ENCODE data around the gene SLC6A13. TPM values are rescaled to one million over a fixed set of nuclear protein-coding genes. Genes with fewer than 3 reads are reported as not detected.
"Not testable (repeated sequence)": the region's sequence is repeated elsewhere in the genome, so short reads cannot be mapped to it uniquely, and the experiment has no call there.

The SLC6A13 gene
- not detected in 2 replicates for total RNA-seq (2014; rRNA removed; shearing (Covaris generic); ENCODE audit: low replicate concordance)

DNA sequence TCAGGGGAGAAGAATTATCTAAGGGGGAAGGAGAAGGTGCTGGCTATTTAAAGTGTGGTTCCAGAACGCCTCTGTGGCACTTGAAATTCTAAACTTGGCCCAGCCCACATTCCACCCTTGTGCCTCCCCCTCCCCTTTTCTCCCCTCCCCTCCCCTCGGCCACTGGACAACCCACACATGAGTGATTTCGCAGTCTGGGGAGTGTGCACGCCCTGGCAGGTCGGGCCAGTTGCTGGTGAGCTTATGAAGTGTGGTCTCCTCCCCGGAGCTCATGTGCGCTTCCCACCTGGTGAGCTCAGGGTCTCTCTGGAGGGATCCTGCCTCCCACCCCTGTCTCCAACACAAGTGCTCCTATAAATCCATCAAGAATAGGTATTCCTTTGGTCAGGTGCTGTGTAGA, at the start of gene SLC6A13:
Gene SLC6A13 (minus strand): TSS at position 20 of the 400 bp plus-strand sequence. CDS start 2,784 bp downstream, outside the sequence.
- Histone ChIP-seq H3K4me2 (ENCODE audit: low read depth, low read length, poor library complexity, severe bottlenecking) (no peak within 1 kb of the TSS), H3K9me2 (replicated peaks; ENCODE audit: insufficient read depth, low read length) (no peaks in the 10 kb centered on the region), H4K20me1 (ENCODE audit: insufficient read depth, low read depth, low read length) (no peaks in the 10 kb centered on the region), H2AFZ (ENCODE audit: low read length) (no peak within 1 kb of the TSS), H3K27me3 (ENCODE audit: low read length) (no peaks in the 10 kb centered on the region), H3K9ac (ENCODE audit: low read length) (no peak within 1 kb of the TSS), H3K9me3 (ENCODE audit: low read length) (no peaks in the 10 kb centered on the region), H3K36me3 (ENCODE audit: insufficient read depth, low read length) (no peaks in the 10 kb centered on the region), H3K4me1 (ENCODE audit: low read length) (no peaks in the 10 kb centered on the region), H3K79me2 (ENCODE audit: low read length) (no peaks in the 10 kb centered on the region), H3K27ac (ENCODE audit: low read length) (no peak within 1 kb of the TSS), H3K4me3 (ENCODE audit: low read length) (no peak within 1 kb of the TSS)
- DNase-seq, result no peak

DNA sequence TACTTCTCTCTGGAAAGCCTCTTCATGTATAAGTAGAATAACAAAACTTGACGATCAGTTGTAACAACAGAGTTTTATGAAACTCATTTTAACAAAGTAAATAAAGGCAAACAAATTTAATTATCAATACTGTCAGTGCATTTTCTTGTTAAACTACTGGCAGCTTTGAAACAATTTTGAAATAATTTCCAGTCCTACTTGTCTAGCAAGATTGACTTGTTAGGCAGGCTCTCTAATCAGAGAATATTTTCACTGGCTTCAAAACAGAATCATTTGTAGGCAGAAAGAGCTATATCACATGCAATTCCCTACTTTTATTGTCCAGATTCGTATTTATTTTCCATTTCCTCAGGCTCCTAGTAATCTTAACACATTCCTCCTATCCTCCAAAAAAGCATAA, 45.9 kb upstream of the SLC6A13 start:
- Histone ChIP-seq H4K20me1 (ENCODE audit: insufficient read depth, low read depth, low read length) (no peaks in the 10 kb centered on the region), H3K4me3 (ENCODE audit: low read length) (no peak overlapping the region), H3K36me3 (ENCODE audit: insufficient read depth, low read length) (peaks cover 83% of the 10 kb centered on the region), H3K27me3 (ENCODE audit: low read length) (no peaks in the 10 kb centered on the region), H3K9me2 (replicated peaks; ENCODE audit: insufficient read depth, low read length) (no peaks in the 10 kb centered on the region), H3K4me2 (ENCODE audit: low read depth, low read length, poor library complexity, severe bottlenecking) (no peak overlapping the region), H3K79me2 (ENCODE audit: low read length) (peaks cover 25% of the 10 kb centered on the region), H3K9me3 (ENCODE audit: low read length) (no peaks in the 10 kb centered on the region), H2AFZ (ENCODE audit: low read length) (no peak overlapping the region), H3K9ac (ENCODE audit: low read length) (no peak overlapping the region), H3K4me1 (ENCODE audit: low read length) (no peaks in the 10 kb centered on the region), H3K27ac (ENCODE audit: low read length) (no peak overlapping the region)
- no peak for DNase-seq

DNA sequence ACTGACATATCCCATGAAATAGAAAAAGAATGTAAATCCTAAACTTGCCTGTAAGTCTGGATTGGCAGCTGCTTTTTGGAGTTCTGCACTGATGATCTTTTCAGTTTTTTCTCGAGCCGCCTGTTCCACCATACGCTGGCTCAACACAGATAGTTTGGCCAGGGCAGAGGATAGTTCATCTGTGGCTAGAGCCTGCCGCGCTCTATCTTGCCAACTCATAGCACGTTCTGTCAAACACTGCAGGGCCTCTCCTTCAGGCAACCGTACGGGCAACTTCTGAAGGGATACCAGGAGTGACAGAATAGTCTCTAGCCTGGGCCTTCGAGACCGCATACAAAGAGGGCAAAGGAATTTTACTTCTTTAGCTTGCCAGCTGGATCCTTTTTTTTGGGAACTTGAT, 44.8 kb upstream of the SLC6A13 start:
- Histone ChIP-seq H3K9me3 (ENCODE audit: low read length) (no peaks in the 10 kb centered on the region), H3K36me3 (ENCODE audit: insufficient read depth, low read length) (peaks cover 82% of the 10 kb centered on the region)

DNA sequence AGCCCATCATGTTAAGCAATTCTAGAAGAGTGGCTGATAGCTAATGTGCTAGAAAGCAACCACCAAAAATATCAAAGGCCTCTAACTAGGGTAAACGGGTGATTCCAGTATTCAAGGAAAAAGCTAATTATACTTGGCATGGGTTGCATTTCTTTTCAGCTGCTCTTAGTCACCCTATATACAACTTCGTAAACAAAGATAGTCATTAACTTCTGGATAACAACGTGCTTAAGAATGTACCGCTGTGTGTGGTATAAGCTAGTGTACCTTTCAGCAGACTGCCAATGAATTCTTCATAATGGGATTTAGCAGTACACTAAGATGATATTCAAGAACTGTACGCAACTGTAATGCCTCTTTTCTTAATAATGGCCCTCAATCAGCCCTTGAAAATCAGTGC, 42.2 kb upstream of the SLC6A13 start:
- no peak overlapping the region for H3K9ac ChIP-seq (ENCODE audit: low read length)
- no peaks in the 10 kb centered on the region for H3K9me2 ChIP-seq (replicated peaks; ENCODE audit: insufficient read depth, low read length)
- no peaks in the 10 kb centered on the region for H3K27me3 ChIP-seq (ENCODE audit: low read length)
- no peak overlapping the region for H3K27ac ChIP-seq (ENCODE audit: low read length)
- no peak for DNase-seq
- no peak overlapping the region for H2AFZ ChIP-seq (ENCODE audit: low read length)
- H3K4me2 ChIP-seq (ENCODE audit: low read depth, low read length, poor library complexity, severe bottlenecking), result no peak overlapping the region
- no peaks in the 10 kb centered on the region for H3K9me3 ChIP-seq (ENCODE audit: low read length)
- H3K4me1 ChIP-seq (ENCODE audit: low read length), result no peaks in the 10 kb centered on the region
- H3K79me2 ChIP-seq (ENCODE audit: low read length), result peaks cover 51% of the 10 kb centered on the region
- no peaks in the 10 kb centered on the region for H4K20me1 ChIP-seq (ENCODE audit: insufficient read depth, low read depth, low read length)
- H3K36me3 ChIP-seq (ENCODE audit: insufficient read depth, low read length), result peaks cover 62% of the 10 kb centered on the region
- no peak overlapping the region for H3K4me3 ChIP-seq (ENCODE audit: low read length)

More for the DNA sequence above, 44.8 kb upstream of the SLC6A13 start:
- Histone ChIP-seq H3K27me3 (ENCODE audit: low read length) (no peaks in the 10 kb centered on the region), H3K4me2 (ENCODE audit: low read depth, low read length, poor library complexity, severe bottlenecking) (no peak overlapping the region), H3K9me2 (replicated peaks; ENCODE audit: insufficient read depth, low read length) (no peaks in the 10 kb centered on the region), H3K4me1 (ENCODE audit: low read length) (no peaks in the 10 kb centered on the region), H4K20me1 (ENCODE audit: insufficient read depth, low read depth, low read length) (no peaks in the 10 kb centered on the region), H3K4me3 (ENCODE audit: low read length) (no peak overlapping the region), H2AFZ (ENCODE audit: low read length) (no peak overlapping the region), H3K27ac (ENCODE audit: low read length) (no peak overlapping the region), H3K79me2 (ENCODE audit: low read length) (peaks cover 34% of the 10 kb centered on the region), H3K9ac (ENCODE audit: low read length) (no peak overlapping the region)
- no peak for DNase-seq

DNA sequence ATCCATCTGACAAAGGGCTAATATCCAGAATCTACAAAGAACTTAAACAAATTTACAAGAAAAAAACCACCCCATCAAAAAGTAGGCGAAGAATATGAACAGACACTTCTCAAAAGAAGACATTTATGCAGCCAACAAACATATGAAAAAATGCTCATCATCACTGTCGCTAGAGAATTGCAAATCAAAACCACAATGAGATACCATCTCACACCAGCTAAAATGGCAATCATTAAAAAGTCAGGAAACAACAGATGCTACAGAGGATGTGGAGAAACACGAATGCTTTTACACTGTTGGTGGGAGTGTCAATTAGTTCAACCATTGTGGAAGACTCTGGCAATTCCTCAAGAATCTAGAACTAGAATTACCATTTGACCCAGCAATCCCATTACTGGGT, 40.1 kb upstream of the SLC6A13 start:
- H3K9me3 ChIP-seq (ENCODE audit: low read length); H3K4me2 ChIP-seq (ENCODE audit: low read depth, low read length, poor library complexity, severe bottlenecking); H2AFZ ChIP-seq (ENCODE audit: low read length); H3K4me3 ChIP-seq (ENCODE audit: low read length); H3K27me3 ChIP-seq (ENCODE audit: low read length); DNase-seq; H3K9me2 ChIP-seq (replicated peaks; ENCODE audit: insufficient read depth, low read length); H3K9ac ChIP-seq (ENCODE audit: low read length); H4K20me1 ChIP-seq (ENCODE audit: insufficient read depth, low read depth, low read length); H3K27ac ChIP-seq (ENCODE audit: low read length); H3K4me1 ChIP-seq (ENCODE audit: low read length): not testable (repeated sequence)
- Histone ChIP-seq H3K79me2 (ENCODE audit: low read length) (peaks cover 51% of the 10 kb centered on the region), H3K36me3 (ENCODE audit: insufficient read depth, low read length) (peaks cover 43% of the 10 kb centered on the region)

DNA sequence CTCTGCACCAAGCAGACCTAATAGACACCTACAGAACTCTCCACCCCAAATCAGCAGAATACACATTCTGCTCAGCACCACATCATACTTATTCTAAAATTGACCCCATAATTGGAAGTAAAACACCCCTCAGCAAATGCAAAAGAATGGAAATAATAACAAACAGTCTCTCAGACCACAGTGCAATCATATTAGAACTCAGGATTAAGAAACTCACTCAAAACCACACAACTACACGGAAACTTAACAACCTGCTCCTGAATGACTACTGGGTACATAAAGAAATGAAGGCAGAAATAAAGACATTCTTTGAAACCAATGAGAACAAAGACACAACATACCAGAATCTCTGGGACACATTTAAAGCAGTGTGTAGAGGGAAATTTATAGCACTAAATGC, 37.5 kb upstream of the SLC6A13 start:
- H3K9me3 ChIP-seq (ENCODE audit: low read length); DNase-seq; H3K9ac ChIP-seq (ENCODE audit: low read length); H2AFZ ChIP-seq (ENCODE audit: low read length); H3K9me2 ChIP-seq (replicated peaks; ENCODE audit: insufficient read depth, low read length); H3K27ac ChIP-seq (ENCODE audit: low read length); H3K4me2 ChIP-seq (ENCODE audit: low read depth, low read length, poor library complexity, severe bottlenecking); H3K4me1 ChIP-seq (ENCODE audit: low read length); H3K27me3 ChIP-seq (ENCODE audit: low read length); H3K4me3 ChIP-seq (ENCODE audit: low read length); H4K20me1 ChIP-seq (ENCODE audit: insufficient read depth, low read depth, low read length): not testable (repeated sequence)
- H3K36me3 ChIP-seq (ENCODE audit: insufficient read depth, low read length), result peaks cover 41% of the 10 kb centered on the region
- H3K79me2 ChIP-seq (ENCODE audit: low read length), result peaks cover 43% of the 10 kb centered on the region

DNA sequence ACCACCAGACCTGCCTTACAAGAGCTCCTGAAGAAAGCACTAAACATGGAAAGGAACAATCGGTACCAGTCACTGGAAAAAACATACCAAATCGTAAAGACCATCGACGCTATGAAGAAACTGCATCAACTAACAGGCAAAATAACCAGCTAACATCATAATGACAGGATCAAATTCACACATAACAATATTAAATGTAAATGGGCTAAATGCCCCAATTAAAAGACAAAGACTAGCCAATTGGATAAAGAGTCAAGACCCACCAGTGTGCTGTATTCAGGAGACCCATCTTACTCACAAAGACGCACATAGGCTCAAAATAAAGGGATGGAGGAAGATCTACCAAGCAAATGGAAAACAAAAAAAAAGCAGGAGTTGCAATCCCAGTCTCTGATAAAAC, 36.9 kb upstream of the SLC6A13 start:
- H3K27me3 ChIP-seq (ENCODE audit: low read length); H3K4me2 ChIP-seq (ENCODE audit: low read depth, low read length, poor library complexity, severe bottlenecking): not testable (repeated sequence)

DNA sequence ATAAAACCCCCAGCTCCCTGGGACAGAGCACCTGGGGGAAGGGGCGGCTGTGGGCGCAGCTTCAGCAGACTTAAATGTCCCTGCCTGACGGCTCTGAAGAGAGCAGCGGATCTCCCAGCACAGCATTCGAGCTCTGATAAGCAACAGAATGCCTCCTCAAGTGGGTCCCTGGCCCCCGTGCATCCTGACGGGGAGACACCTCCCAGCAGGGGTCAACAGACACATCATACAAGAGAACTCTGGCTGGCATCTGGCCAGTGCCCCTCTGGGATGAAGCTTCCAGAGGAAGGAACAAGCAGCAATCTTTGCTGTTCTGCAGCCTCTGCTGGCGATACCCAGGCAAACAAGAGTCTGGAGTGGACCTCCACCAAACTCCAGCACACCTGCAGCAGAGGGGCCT, 35.4 kb upstream of the SLC6A13 start:
- not testable (repeated sequence) for H3K9ac ChIP-seq (ENCODE audit: low read length); H3K9me3 ChIP-seq (ENCODE audit: low read length); H3K27ac ChIP-seq (ENCODE audit: low read length); DNase-seq; H3K27me3 ChIP-seq (ENCODE audit: low read length); H3K4me3 ChIP-seq (ENCODE audit: low read length); H3K4me2 ChIP-seq (ENCODE audit: low read depth, low read length, poor library complexity, severe bottlenecking); H3K9me2 ChIP-seq (replicated peaks; ENCODE audit: insufficient read depth, low read length); H3K4me1 ChIP-seq (ENCODE audit: low read length); H4K20me1 ChIP-seq (ENCODE audit: insufficient read depth, low read depth, low read length); H2AFZ ChIP-seq (ENCODE audit: low read length)
- peaks cover 34% of the 10 kb centered on the region for H3K36me3 ChIP-seq (ENCODE audit: insufficient read depth, low read length)
- H3K79me2 ChIP-seq (ENCODE audit: low read length), result peaks cover 24% of the 10 kb centered on the region

More for the DNA sequence above, 36.9 kb upstream of the SLC6A13 start:
- H3K4me3 ChIP-seq (ENCODE audit: low read length); H3K27ac ChIP-seq (ENCODE audit: low read length); DNase-seq; H3K9me3 ChIP-seq (ENCODE audit: low read length); H3K9me2 ChIP-seq (replicated peaks; ENCODE audit: insufficient read depth, low read length); H4K20me1 ChIP-seq (ENCODE audit: insufficient read depth, low read depth, low read length); H3K9ac ChIP-seq (ENCODE audit: low read length); H3K4me1 ChIP-seq (ENCODE audit: low read length); H2AFZ ChIP-seq (ENCODE audit: low read length): not testable (repeated sequence)
- Histone ChIP-seq H3K79me2 (ENCODE audit: low read length) (peaks cover 39% of the 10 kb centered on the region), H3K36me3 (ENCODE audit: insufficient read depth, low read length) (peaks cover 42% of the 10 kb centered on the region)

DNA sequence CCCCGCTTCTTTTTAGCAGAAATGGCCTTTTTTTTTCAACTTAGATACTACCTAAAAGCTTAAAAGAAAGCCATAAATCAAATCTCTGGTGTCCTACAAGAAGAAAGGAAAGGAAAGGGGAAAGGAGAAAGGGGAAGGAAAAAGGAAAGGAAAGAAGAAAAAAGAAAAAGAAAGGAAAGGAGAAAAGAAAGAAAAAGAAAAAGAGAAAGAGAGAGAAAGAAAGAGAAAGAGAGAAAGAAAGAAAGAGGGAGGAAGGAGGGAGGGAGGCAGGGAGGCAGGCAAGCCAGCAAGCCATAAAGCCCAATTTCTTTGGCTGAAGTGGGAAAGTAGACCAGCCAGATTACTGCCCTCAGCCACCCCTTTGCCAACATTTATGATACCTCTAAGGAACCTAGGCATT, 32.5 kb upstream of the SLC6A13 start:
- no peak overlapping the region for H3K4me2 ChIP-seq (ENCODE audit: low read depth, low read length, poor library complexity, severe bottlenecking)
- H3K27ac ChIP-seq (ENCODE audit: low read length), result no peak overlapping the region
- DNase-seq, result no peak
- H3K79me2 ChIP-seq (ENCODE audit: low read length), result peaks cover 17% of the 10 kb centered on the region; the same call in 1 of the 2 replicates
- H3K4me3 ChIP-seq (ENCODE audit: low read length), result no peak overlapping the region
- no peaks in the 10 kb centered on the region for H4K20me1 ChIP-seq (ENCODE audit: insufficient read depth, low read depth, low read length)
- no peaks in the 10 kb centered on the region for H3K27me3 ChIP-seq (ENCODE audit: low read length)
- no peak overlapping the region for H3K9ac ChIP-seq (ENCODE audit: low read length)
- no peaks in the 10 kb centered on the region for H3K9me2 ChIP-seq (replicated peaks; ENCODE audit: insufficient read depth, low read length)
- no peaks in the 10 kb centered on the region for H3K9me3 ChIP-seq (ENCODE audit: low read length)
- no peaks in the 10 kb centered on the region for H3K4me1 ChIP-seq (ENCODE audit: low read length)
- peaks cover 58% of the 10 kb centered on the region for H3K36me3 ChIP-seq (ENCODE audit: insufficient read depth, low read length)
- H2AFZ ChIP-seq (ENCODE audit: low read length), result no peak overlapping the region

Measured in Karpas-422 (cell line).